Omental fat pad (tissue), 4 donors: Measurements from ENCODE around the gene SPTBN5. TPM values are rescaled to one million over a fixed set of nuclear protein-coding genes. Genes with fewer than 3 reads are reported as not detected.

Source experiments
- ATAC-seq: fragments of 150-250 bp; one replicate; pipeline ENCODE4 v1.9.1; 2016; ENCODE audit warnings: mild to moderate bottlenecking, moderate library complexity; ENCODE audit not compliant: low FRiP score
- DNase-seq: peaks from one replicate; pipeline ENCODE4 v3.0.0-alpha.2; 2019; ENCODE audit warnings: low spot score
- total RNA-seq, 4 donors: library from RNA; depleted of rRNA; stranded (reverse); fragments of >200 nt; gene quantifications; one replicate each; pipeline ENCODE4 v1.1.0, GENCODE V29; 2016
- TF ChIP-seq, protein P1 (sequence below), 3 donors: fragments of 450-650 bp; IDR thresholded peaks; one replicate each; pipeline ENCODE4 v1.5.1; 2016 to 2017; ENCODE audit warnings: antibody characterized with exemption in 3 of 3, mild to moderate bottlenecking in 3 of 3, moderate library complexity in 2 of 3

Gene SPTBN5
- total RNA-seq, 4 donors from 2014 or later: 0.19 to 3.8 (median 1.8) TPM

DNA sequence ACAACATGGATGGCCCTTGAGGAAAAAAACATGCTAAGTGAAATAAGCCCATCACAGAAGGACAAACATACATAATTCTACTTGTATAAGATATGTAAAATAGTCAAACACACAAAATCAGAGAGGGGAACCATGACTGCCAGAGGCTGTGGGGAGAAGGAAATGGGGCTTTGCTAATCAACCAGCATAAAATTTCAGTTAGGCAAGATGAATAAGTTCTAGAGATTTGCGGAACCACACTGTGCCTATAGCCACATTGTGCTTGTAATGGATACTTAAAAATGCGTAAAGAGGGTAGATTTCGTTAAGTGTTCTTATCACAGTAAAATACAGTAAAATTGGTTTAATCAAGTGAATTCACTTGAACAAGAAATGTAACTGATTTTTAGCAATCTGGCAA lies 33.7 kb upstream of the SPTBN5 start:
- no peak for DNase-seq
- TF ChIP-seq, protein P1, sequence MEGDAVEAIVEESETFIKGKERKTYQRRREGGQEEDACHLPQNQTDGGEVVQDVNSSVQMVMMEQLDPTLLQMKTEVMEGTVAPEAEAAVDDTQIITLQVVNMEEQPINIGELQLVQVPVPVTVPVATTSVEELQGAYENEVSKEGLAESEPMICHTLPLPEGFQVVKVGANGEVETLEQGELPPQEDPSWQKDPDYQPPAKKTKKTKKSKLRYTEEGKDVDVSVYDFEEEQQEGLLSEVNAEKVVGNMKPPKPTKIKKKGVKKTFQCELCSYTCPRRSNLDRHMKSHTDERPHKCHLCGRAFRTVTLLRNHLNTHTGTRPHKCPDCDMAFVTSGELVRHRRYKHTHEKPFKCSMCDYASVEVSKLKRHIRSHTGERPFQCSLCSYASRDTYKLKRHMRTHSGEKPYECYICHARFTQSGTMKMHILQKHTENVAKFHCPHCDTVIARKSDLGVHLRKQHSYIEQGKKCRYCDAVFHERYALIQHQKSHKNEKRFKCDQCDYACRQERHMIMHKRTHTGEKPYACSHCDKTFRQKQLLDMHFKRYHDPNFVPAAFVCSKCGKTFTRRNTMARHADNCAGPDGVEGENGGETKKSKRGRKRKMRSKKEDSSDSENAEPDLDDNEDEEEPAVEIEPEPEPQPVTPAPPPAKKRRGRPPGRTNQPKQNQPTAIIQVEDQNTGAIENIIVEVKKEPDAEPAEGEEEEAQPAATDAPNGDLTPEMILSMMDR (IDR thresholded peaks at IDR 0.05): no peak
- ATAC-seq: no peak

DNA sequence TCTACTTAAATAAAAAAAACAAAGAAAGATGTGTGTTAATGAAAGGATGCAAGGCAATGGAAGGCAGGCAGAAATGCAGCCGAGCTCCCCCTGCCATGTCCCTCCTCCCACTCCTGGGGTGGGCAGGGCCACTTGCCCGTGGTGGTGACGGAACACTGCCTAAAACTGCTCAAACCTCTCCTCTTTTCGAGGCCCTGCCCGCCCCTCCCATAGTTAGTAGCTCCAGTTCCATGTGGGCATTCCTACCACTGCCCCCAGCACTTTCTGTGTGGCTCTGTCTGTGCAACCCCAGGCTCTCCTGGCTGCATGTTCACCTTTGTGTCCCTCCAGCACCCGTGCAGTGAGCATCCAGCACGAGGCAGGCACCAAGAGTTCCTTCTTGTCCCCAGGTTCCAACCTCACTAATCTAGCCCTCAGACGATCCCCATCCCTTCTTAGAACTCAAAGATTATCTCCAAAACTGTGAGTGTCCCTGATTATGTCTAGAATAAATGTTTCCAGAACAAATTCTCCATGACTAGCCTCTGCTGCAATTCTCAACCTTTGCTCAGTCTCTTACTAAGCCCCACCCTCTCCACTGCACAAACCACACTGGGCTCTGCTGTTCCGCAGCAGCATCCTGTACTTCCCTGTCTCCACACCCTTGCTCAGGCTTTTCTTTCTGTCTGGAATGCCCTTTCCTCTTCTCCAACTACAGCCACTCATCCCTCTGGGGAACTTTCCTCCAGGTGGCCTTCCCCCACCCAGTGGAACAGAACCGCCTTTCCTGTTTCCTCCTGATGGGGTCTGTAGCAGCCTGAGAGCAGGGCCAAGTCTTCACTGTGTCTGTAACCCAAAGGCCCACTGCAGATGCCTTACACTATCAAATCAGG lies 32.6 kb upstream of the SPTBN5 start:
- ATAC-seq: no peak
- TF ChIP-seq, protein P1 (IDR thresholded peaks at IDR 0.05): no peak
- DNase-seq: no peak

DNA sequence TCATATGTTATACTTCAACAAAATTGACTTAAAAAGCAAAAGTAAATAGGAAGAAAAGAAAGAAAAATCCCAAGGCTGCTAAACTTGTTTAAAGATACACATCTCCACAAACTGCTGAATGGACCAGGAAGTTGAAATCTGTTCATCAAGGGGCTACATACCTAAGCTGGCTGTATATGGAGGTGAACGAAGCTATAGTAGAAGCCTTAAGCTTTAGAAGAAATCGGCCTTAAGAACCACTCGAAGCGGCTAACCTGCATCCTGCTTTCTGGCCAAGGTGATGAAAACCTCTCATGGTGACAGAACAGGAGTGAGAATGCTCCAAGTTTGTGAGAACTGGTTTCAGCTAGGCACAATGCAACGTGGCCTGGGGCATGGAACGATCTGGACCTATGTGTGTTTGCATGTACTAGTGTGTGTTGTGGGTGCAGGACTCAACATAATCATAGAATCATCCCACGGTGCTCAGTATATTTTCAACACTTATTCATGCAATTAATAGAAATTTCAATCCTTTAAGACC lies 31.3 kb upstream of the SPTBN5 start:
- no peak for ATAC-seq
- DNase-seq: no peak
- TF ChIP-seq, protein P1 (IDR thresholded peaks at IDR 0.05): no peak

DNA sequence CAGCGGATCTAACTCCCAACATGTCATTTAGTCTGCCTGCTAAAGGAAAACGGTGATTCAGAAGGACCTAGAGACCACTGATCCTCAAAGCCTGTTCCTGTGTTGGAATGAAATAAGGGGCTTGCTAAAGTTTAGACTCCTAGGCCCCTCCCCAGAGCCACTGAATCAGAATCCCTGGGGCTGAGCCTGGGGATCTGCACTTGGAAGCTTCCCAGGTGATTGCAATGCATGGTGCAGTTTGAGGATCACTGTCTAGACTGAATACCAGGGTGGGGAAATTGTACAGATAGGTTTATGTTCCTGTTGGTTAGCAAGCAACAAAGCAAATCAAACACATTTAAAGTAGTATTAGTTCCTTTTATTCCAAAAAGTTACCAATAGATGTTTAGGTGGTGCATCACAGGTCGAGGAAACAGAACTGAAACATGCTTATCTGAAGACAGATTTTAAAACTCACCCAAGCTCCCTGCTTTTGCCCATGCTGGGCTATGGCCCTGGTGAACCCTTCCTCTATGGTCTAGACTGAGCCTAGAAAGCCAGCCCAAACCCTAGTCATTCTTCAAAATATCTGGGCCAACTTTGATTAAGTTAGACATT lies 29.6 kb upstream of the SPTBN5 start:
- DNase-seq (no peak), ATAC-seq (no peak)
- TF ChIP-seq, protein P1 (IDR thresholded peaks at IDR 0.05): no peak

DNA sequence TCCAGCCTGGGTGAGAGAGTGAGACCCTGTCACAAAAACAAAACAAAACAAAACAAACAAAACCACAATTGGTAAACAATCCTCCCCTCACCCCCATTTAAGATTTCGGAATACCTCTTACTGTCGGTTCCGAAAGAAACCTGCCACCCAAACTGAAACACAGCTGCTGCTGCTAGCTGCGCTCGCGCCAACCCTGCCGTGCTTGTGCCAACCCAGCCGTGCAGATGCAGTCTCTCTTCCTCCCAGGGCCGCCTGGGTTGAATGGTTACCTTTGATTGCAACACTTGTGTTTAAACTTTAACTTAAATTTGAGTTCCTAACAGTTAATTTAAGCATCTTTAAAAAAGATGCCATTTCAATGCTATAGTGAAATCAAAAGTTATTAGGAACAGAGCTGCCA lies 28.5 kb upstream of the SPTBN5 start:
- ATAC-seq (no peak), DNase-seq (no peak)
- TF ChIP-seq, protein P1 (IDR thresholded peaks at IDR 0.05): no peak

DNA sequence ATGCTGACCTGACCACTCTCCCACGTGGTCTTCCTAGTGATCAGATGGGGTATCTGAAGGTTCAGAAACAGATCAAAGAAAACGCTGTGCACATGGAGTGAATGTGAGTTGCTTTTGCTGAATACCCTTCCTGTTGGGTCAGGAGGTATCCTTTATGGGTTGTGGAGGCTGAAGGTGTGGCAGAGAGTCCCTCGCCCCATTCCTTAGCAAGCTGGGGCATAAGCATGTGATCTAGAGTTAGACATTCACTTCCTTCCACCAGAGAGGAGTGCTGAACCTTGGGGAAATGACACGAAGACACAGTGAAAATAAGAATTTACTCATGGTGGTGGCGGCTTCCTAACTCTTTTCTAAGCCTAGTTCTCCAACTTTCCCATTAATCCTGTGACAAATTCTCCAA lies 27.8 kb upstream of the SPTBN5 start:
- DNase-seq (no peak), ATAC-seq (no peak)
- TF ChIP-seq, protein P1 (IDR thresholded peaks at IDR 0.05): no peak
